ENCODE results near the gene PLA2G4D. TPM values are rescaled to one million over a fixed set of nuclear protein-coding genes. Genes with fewer than 3 reads are reported as not detected.

Gene PLA2G4D
- total and polyA plus RNA-seq, 9 donors = 0.04 to 0.22 (median 0.08) TPM; not detected in 2

DNA sequence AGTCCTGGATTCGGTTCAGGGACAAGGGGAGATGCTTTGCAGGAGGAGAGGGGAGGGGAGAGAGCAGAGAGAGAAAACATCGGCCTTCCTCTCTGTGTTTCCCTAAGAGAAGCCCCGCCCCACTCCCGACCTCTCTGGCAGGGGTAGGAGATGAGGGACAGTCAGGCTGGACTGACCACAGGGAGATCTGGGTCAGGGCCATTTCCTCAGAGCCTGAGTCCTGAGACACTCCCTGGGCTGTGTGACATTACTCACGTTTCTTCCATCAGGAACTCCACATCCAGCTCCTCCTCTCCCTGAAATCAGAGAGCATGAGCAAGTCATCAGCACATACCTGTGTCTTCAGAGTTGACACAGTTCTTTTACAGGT lies 9.1 kb downstream of the PLA2G4D start:
- WGBS (ENCODE audit: insufficient coverage) = 61% methylated on average over 3 of the region's 5 CpGs
- Histone ChIP-seq H3K9me3 (replicated peaks; ENCODE audit: control insufficient read depth, low read depth, low read length) (no peaks in the 10 kb centered on the region), H3K4me3 (ENCODE audit: low read length) (no peak overlapping the region), H3K4me1 (ENCODE audit: control insufficient read depth, insufficient read depth, low read length) (peaks cover 15% of the 10 kb centered on the region), H3K27ac (ENCODE audit: low read length) (no peak overlapping the region), H3K27me3 (ENCODE audit: control insufficient read depth, insufficient read depth, low read length) (peaks cover 13% of the 10 kb centered on the region), H3K36me3 (ENCODE audit: control insufficient read depth, insufficient read depth, low read length) (no peaks in the 10 kb centered on the region)
- DNase-seq = no peak

DNA sequence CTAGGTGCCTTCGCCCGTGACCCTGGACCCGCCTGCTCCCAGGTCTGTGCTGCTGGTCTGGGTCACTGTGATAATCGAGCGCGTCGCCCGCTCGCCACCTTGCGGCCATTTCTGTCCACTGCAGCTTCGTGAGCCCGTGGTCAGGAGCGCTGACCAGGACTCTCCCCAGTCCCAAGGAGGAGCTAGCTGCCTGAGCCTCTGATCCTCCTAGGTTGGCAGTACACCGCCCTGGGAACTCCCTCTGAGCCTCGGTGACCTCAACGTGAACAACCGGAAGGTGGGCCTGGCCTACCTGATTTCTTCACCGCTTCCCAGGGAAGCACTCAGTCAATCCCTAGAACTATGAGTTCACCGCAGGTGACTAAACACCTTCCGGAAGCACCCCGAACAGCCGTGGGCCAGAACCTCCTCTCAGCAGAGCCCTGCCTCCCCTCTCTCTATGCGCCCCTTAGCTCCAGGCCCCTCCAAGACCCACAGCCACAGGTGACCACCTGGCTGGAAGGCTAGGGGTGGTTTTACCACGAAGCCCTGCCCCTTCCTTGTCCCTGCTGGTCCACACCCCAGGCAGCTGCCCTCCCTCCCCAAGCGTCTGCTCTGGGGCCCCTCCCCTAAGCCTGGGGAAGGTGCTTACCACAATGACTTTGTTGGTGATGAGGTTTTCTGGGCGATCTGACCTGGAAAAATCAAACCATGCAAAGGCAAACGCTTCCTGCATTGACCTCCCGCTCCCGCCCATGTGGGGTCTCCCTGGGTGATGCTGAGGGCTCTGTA lies 9.7 kb downstream of the PLA2G4D start:
- Histone ChIP-seq H3K9me3 (replicated peaks; ENCODE audit: control insufficient read depth, low read depth, low read length) (no peaks in the 10 kb centered on the region), H3K27me3 (ENCODE audit: control insufficient read depth, insufficient read depth, low read length) (peaks cover 16% of the 10 kb centered on the region), H3K36me3 (ENCODE audit: control insufficient read depth, insufficient read depth, low read length) (no peaks in the 10 kb centered on the region), H3K4me1 (ENCODE audit: control insufficient read depth, insufficient read depth, low read length) (peaks cover 15% of the 10 kb centered on the region), H3K4me3 (ENCODE audit: low read length) (no peak overlapping the region), H3K27ac (ENCODE audit: low read length) (no peak overlapping the region)
- peak; percentile 54 for DNase-seq
- 12% methylated on average over 20 of the region's 29 CpGs for WGBS (ENCODE audit: insufficient coverage)

DNA sequence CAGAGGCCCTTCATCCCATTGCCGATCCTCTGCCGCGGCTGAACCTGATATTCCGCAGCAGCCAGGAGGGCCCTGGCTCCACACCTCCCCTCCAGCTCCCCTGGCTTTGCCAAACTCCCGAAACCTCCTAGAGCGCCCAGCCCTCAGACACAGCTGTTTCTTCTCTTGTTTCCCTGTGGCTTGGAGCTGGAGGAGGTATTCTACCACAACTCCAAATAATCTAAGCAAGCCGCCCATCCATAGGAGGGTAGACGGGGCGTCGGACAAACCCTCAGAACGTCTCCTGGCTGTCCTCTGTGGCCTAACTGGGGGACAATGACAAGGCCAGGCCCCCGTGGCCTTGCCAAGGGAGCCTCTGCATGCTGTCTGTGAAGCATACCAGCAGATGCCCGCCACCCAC lies 10.4 kb downstream of the PLA2G4D start:
- Histone ChIP-seq H3K36me3 (ENCODE audit: control insufficient read depth, insufficient read depth, low read length) (no peaks in the 10 kb centered on the region), H3K9me3 (replicated peaks; ENCODE audit: control insufficient read depth, low read depth, low read length) (no peaks in the 10 kb centered on the region), H3K4me1 (ENCODE audit: control insufficient read depth, insufficient read depth, low read length) (peaks cover 15% of the 10 kb centered on the region), H3K27ac (ENCODE audit: low read length) (no peak overlapping the region), H3K27me3 (ENCODE audit: control insufficient read depth, insufficient read depth, low read length) (peaks cover 20% of the 10 kb centered on the region), H3K4me3 (ENCODE audit: low read length) (no peak overlapping the region)
- DNase-seq = no peak
- 57% methylated on average over 3 of the region's 13 CpGs for WGBS (ENCODE audit: insufficient coverage)

DNA sequence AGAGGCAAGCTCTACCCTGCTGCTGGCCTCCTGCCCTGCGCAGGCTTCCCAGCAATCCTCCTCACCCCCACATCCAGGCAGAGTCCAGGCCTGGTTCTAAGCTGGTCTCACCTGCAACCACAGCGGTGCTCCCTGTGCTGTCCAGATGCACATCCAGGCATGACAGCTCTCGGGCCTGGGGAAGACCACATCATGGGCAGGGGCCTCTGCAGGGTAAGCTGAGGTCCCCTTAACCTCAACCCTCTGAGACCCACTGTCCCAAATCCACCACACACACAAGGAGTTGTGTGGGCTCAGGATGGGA lies 10.8 kb downstream of the PLA2G4D start:
- 86% methylated on average over 3 of the region's 3 CpGs for WGBS (ENCODE audit: insufficient coverage)
- Histone ChIP-seq H3K9me3 (replicated peaks; ENCODE audit: control insufficient read depth, low read depth, low read length) (no peaks in the 10 kb centered on the region), H3K27ac (ENCODE audit: low read length) (no peak overlapping the region), H3K27me3 (ENCODE audit: control insufficient read depth, insufficient read depth, low read length) (peaks cover 20% of the 10 kb centered on the region), H3K4me3 (ENCODE audit: low read length) (no peak overlapping the region), H3K4me1 (ENCODE audit: control insufficient read depth, insufficient read depth, low read length) (peaks cover 15% of the 10 kb centered on the region), H3K36me3 (ENCODE audit: control insufficient read depth, insufficient read depth, low read length) (no peaks in the 10 kb centered on the region)
- no peak for DNase-seq

DNA sequence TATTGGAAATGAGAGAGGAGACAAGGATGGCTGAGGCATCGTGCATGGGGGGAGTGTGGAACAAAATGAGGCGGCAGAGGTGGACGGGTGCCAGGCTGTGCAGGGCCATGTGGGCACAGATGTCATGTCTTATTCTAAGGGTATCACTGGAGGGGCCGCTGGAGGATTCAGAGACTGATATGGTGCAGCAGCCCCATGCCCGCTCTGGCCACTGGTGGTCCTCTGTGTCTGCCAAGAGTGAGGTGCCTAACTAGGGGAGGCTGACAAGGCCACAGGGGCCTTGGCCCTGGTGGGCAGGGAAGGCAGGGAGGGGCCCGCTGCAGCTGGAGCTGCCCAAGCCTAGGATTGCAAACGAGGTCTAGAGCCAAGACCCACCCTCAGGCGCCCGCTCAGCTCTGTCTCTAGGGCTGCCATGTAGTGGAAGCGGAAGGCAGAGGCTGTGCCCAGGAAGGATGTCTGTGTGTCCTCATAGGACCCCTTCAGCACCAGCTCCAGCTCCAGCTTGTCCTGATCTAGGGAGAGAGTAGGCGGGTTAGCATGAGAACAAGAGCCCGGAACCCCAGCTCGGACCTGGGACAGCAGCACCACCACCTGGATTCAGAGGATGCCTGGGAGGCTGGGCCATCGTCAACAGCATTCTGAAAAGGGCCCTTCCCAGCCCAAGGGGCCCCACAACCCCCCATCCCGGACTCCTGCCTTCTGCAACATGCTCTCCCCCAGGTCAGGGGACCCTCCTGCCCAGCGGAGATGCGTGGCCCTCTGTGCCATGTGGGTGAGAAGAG lies 11.3 kb downstream of the PLA2G4D start:
- Histone ChIP-seq H3K27me3 (ENCODE audit: control insufficient read depth, insufficient read depth, low read length) (peaks cover 20% of the 10 kb centered on the region), H3K9me3 (replicated peaks; ENCODE audit: control insufficient read depth, low read depth, low read length) (no peaks in the 10 kb centered on the region), H3K4me3 (ENCODE audit: low read length) (no peak overlapping the region), H3K36me3 (ENCODE audit: control insufficient read depth, insufficient read depth, low read length) (no peaks in the 10 kb centered on the region), H3K27ac (ENCODE audit: low read length) (no peak overlapping the region), H3K4me1 (ENCODE audit: control insufficient read depth, insufficient read depth, low read length) (peaks cover 15% of the 10 kb centered on the region)
- 87% methylated on average over 10 of the region's 17 CpGs for WGBS (ENCODE audit: insufficient coverage)
- DNase-seq = no peak

DNA sequence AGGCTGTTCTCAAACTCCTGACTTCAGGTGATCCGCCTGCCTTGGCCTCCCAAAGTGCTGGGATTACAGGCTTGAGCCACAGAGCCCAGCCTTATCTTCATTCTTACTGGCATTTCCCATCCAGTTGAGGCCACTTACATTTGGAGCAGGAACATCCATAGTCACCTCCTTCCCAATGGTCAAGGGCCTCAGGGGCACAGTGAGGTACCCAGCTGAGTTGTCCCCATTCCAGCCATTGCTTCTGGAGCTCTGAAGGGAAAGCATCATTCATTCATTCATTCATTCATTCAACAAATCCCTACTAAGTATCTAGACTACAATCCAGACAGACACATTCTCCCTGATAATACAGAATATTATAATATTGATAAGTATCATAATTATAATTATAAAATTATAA lies 12.2 kb downstream of the PLA2G4D start:
- H3K9me3 ChIP-seq (replicated peaks; ENCODE audit: control insufficient read depth, low read depth, low read length) = no peaks in the 10 kb centered on the region
- no peaks in the 10 kb centered on the region for H3K36me3 ChIP-seq (ENCODE audit: control insufficient read depth, insufficient read depth, low read length)
- H3K4me3 ChIP-seq (ENCODE audit: low read length) = no peak overlapping the region
- no peak for DNase-seq
- peaks cover 15% of the 10 kb centered on the region for H3K4me1 ChIP-seq (ENCODE audit: control insufficient read depth, insufficient read depth, low read length)
- WGBS (ENCODE audit: insufficient coverage) = no CpG with 5 or more reads among the region's 1 CpG
- H3K27ac ChIP-seq (ENCODE audit: low read length) = no peak overlapping the region
- peaks cover 20% of the 10 kb centered on the region for H3K27me3 ChIP-seq (ENCODE audit: control insufficient read depth, insufficient read depth, low read length)

- no peak for DNase-seq
- Histone ChIP-seq H3K4me3 (ENCODE audit: low read length) (no peak overlapping the region), H3K9me3 (replicated peaks; ENCODE audit: control insufficient read depth, low read depth, low read length) (no peaks in the 10 kb centered on the region), H3K27me3 (ENCODE audit: control insufficient read depth, insufficient read depth, low read length) (peaks cover 20% of the 10 kb centered on the region), H3K27ac (ENCODE audit: low read length) (no peak overlapping the region), H3K36me3 (ENCODE audit: control insufficient read depth, insufficient read depth, low read length) (no peaks in the 10 kb centered on the region), H3K4me1 (ENCODE audit: control insufficient read depth, insufficient read depth, low read length) (peaks cover 15% of the 10 kb centered on the region)
- WGBS (ENCODE audit: insufficient coverage) = 57% methylated on average over 10 of the region's 11 CpGs
These were observed 13.2 kb downstream of the PLA2G4D start for GRCh38 chr15:42080919-42081830.

DNA sequence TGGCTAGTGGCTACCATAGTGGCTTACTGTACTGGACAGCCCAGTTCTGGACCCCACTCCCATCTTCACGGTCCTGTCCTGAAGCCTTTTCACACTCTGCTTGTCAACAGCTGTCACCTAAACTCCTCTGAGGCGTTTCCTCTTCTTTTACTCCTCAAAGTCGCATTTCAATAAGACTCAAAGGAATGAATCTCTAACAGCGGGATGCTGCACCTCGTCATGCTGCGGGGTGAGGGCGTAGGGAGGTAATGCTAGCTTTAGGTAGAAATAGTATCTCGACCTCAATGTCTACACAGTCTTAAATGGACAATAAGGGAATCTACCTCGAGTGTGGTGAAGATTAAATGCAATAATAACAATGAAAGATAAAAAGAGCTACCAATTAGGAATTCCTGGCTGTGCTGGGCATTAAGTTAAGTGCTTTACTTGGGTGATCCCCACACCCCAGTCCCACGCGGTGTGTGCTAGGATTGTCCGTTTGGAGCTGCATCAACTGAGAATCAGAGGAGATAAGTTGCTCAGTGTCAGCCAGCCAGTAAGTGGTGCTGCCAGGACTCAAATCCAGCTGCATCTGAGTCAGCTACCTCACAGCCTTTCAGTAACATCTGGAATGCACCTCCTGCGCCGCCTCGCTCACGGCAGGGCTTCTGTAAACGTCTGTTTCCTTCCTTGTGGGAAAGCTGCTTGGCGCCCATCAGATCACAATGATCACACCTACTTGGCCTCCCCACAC lies 14.0 kb downstream of the PLA2G4D start:
- Histone ChIP-seq H3K36me3 (ENCODE audit: control insufficient read depth, insufficient read depth, low read length) (no peaks in the 10 kb centered on the region), H3K4me1 (ENCODE audit: control insufficient read depth, insufficient read depth, low read length) (peaks cover 15% of the 10 kb centered on the region), H3K9me3 (replicated peaks; ENCODE audit: control insufficient read depth, low read depth, low read length) (no peaks in the 10 kb centered on the region), H3K27me3 (ENCODE audit: control insufficient read depth, insufficient read depth, low read length) (peaks cover 20% of the 10 kb centered on the region), H3K4me3 (ENCODE audit: low read length) (no peak overlapping the region), H3K27ac (ENCODE audit: low read length) (no peak overlapping the region)
- 12% methylated on average over 10 of the region's 18 CpGs for WGBS (ENCODE audit: insufficient coverage)
- DNase-seq = peak; percentile 42

GRCh38 chr15:42079401-42079908 lies 14.9 kb downstream of the PLA2G4D start:
- Histone ChIP-seq H3K4me1 (ENCODE audit: control insufficient read depth, insufficient read depth, low read length) (peaks cover 11% of the 10 kb centered on the region), H3K27me3 (ENCODE audit: control insufficient read depth, insufficient read depth, low read length) (peaks cover 17% of the 10 kb centered on the region), H3K9me3 (replicated peaks; ENCODE audit: control insufficient read depth, low read depth, low read length) (no peaks in the 10 kb centered on the region), H3K27ac (ENCODE audit: low read length) (no peak overlapping the region), H3K36me3 (ENCODE audit: control insufficient read depth, insufficient read depth, low read length) (no peaks in the 10 kb centered on the region), H3K4me3 (ENCODE audit: low read length) (no peak overlapping the region)
- 73% methylated on average over 31 of the region's 31 CpGs for WGBS (ENCODE audit: insufficient coverage)
- DNase-seq = no peak
